Hepatocyte (in vitro differentiated cells): ENCODE results near the gene AKAP6. TPM values are rescaled to one million over a fixed set of nuclear protein-coding genes. Genes with fewer than 3 reads are reported as not detected.

Source experiments
- DNase-seq: peaks from one replicate; pipeline ENCODE4 v3.0.0-alpha.2; 2016; ENCODE audit warnings: low spot score
- H2AFZ ChIP-seq: fragments of 200-600 bp; sonication (generic); 2 replicates; pipeline ENCODE4 v1.6.0; 2016; ENCODE audit warnings: antibody characterized with exemption, mild to moderate bottlenecking
- H3K27ac ChIP-seq: fragments of 200-600 bp; sonication (generic); 2 replicates; pipeline ENCODE4 v1.5.1; 2016; ENCODE audit warnings: mild to moderate bottlenecking
- H3K27me3 ChIP-seq: fragments of 200-600 bp; sonication (generic); 2 replicates; pipeline ENCODE4 v1.6.1; 2016
- H3K36me3 ChIP-seq: fragments of 200-600 bp; sonication (generic); replicated peaks from 2 replicates; pipeline ENCODE4 v1.5.1; 2016; ENCODE audit warnings: low read depth; ENCODE audit not compliant: insufficient read depth
- H3K4me1 ChIP-seq: fragments of 200-600 bp; sonication (generic); 2 replicates; pipeline ENCODE4 v1.5.1; 2016; ENCODE audit warnings: mild to moderate bottlenecking, moderate library complexity; ENCODE audit not compliant: insufficient read depth
- H3K4me2 ChIP-seq: fragments of 200-600 bp; sonication (generic); 2 replicates; pipeline ENCODE4 v1.6.0; 2016
- H3K4me3 ChIP-seq: fragments of 200-600 bp; sonication (generic); 2 replicates; pipeline ENCODE4 v1.5.1; 2016; ENCODE audit warnings: mild to moderate bottlenecking
- H3K79me2 ChIP-seq: fragments of 200-600 bp; sonication (generic); 2 replicates; pipeline ENCODE4 v1.6.0; 2017; ENCODE audit warnings: mild to moderate bottlenecking
- H3K9me2 ChIP-seq: fragments of 200-600 bp; sonication (generic); replicated peaks from 2 replicates; pipeline ENCODE4 v1.6.0; 2017; ENCODE audit warnings: mild to moderate bottlenecking; ENCODE audit not compliant: insufficient read depth
- H3K9me3 ChIP-seq: fragments of 200-600 bp; sonication (generic); 2 replicates; pipeline ENCODE4 v1.5.1; 2016; ENCODE audit warnings: low read depth, mild to moderate bottlenecking
- H4K20me1 ChIP-seq: fragments of 200-600 bp; sonication (generic); 2 replicates; pipeline ENCODE4 v1.6.0; 2016; ENCODE audit warnings: mild to moderate bottlenecking; ENCODE audit not compliant: insufficient read depth, poor library complexity, severe bottlenecking
- EZH2 ChIP-seq: fragments of 200-600 bp; sonication (generic); IDR thresholded peaks from 2 replicates; pipeline ENCODE4 v1.6.1; 2016; ENCODE audit warnings: antibody characterized with exemption, mild to moderate bottlenecking, borderline replicate concordance
- EZH2phosphoT487 ChIP-seq: fragments of 200-600 bp; sonication (generic); IDR thresholded peaks from one replicate; pipeline ENCODE4 v1.6.1; 2018; ENCODE audit warnings: antibody characterized with exemption, mild to moderate bottlenecking, low read depth, moderate library complexity; ENCODE audit not compliant: unreplicated experiment, severe bottlenecking
- WGBS: methylation state at CpG from one replicate; pipeline ENCODE4 v1.1.6; 2016; ENCODE audit warnings: low lambda C conversion rate; ENCODE audit errors: missing lambda C conversion rate; 5-methylcytosine and 5-hydroxymethylcytosine counted together
- polyA plus RNA-seq: library from polyadenylated mRNA; unstranded; fragments of >200 nt; fragmentation: Nextera tagmentation; extraction: Ambion mirVana; gene quantifications from 2 replicates; pipeline ENCODE4 v1.2.1, GENCODE V29; 2016
- total RNA-seq: library from RNA; depleted of rRNA; stranded (reverse); fragments of >200 nt; gene quantifications from 2 replicates; pipeline ENCODE4 v1.2.3, GENCODE V29; 2014
- TF ChIP-seq, protein P1 (sequence below): fragments of 200-600 bp; sonication (generic); IDR thresholded peaks from 2 replicates; pipeline ENCODE4 v1.5.1; 2016; ENCODE audit warnings: antibody characterized with exemption, mild to moderate bottlenecking; ENCODE audit not compliant: poor library complexity

AKAP6 gene
- total and polyA plus RNA-seq, 2 experiments from 2014 or later: 1.1 to 2.1 TPM

DNA sequence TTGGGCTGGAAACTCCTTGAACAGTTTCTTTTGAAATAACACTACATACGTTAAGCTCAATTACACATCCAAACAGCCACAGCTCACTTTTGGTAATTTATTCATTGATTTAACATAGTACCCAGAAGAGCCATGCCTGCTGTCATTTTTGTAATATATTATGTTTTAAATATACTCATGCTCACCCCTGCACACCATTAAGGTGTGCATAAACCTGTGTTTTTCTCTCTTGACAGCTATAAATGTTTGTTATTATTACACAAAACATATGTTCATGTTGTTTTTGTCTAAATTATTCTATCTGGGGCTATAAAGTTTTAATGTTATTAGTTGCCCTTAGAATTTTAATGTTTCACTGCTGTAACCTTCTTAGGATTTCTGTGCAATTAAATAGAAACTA is 296.1 kb downstream of the AKAP6 start:
- Histone ChIP-seq H3K4me2 (no peak overlapping the region), H4K20me1 (no peaks in the 10 kb centered on the region), H3K9me2 (no peaks in the 10 kb centered on the region), H3K36me3 (no peaks in the 10 kb centered on the region), H3K27me3 (no peaks in the 10 kb centered on the region), H3K79me2 (no peaks in the 10 kb centered on the region), H2AFZ (no peak overlapping the region), H3K9me3 (no peaks in the 10 kb centered on the region), H3K27ac (no peak overlapping the region), H3K4me3 (no peak overlapping the region), H3K4me1 (no peaks in the 10 kb centered on the region)
- 79% methylated on average over 1 of the region's 1 CpG for WGBS
- TF ChIP-seq EZH2 (no peak), EZH2phosphoT487 (no peak)
- TF ChIP-seq, protein P1, sequence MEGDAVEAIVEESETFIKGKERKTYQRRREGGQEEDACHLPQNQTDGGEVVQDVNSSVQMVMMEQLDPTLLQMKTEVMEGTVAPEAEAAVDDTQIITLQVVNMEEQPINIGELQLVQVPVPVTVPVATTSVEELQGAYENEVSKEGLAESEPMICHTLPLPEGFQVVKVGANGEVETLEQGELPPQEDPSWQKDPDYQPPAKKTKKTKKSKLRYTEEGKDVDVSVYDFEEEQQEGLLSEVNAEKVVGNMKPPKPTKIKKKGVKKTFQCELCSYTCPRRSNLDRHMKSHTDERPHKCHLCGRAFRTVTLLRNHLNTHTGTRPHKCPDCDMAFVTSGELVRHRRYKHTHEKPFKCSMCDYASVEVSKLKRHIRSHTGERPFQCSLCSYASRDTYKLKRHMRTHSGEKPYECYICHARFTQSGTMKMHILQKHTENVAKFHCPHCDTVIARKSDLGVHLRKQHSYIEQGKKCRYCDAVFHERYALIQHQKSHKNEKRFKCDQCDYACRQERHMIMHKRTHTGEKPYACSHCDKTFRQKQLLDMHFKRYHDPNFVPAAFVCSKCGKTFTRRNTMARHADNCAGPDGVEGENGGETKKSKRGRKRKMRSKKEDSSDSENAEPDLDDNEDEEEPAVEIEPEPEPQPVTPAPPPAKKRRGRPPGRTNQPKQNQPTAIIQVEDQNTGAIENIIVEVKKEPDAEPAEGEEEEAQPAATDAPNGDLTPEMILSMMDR: no peak
- no peak for DNase-seq

GRCh38 chr14:32627545-32628298 is 298.6 kb downstream of the AKAP6 start:
- no peaks in the 10 kb centered on the region for H3K79me2 ChIP-seq
- H4K20me1 ChIP-seq: no peaks in the 10 kb centered on the region
- no peak overlapping the region for H2AFZ ChIP-seq
- no peaks in the 10 kb centered on the region for H3K4me1 ChIP-seq
- no peak overlapping the region for H3K27ac ChIP-seq
- H3K4me3 ChIP-seq: no peak overlapping the region
- H3K9me3 ChIP-seq: no peaks in the 10 kb centered on the region
- no peaks in the 10 kb centered on the region for H3K27me3 ChIP-seq
- peak; percentile 4 for DNase-seq
- H3K9me2 ChIP-seq: no peaks in the 10 kb centered on the region
- H3K36me3 ChIP-seq: no peaks in the 10 kb centered on the region
- WGBS: 80% methylated on average over 4 of the region's 4 CpGs
- TF ChIP-seq EZH2phosphoT487: no peak
- TF ChIP-seq, protein P1: no peak
- TF ChIP-seq EZH2: no peak
- no peak overlapping the region for H3K4me2 ChIP-seq

GRCh38 chr14:32629236-32629635 is 300.1 kb downstream of the AKAP6 start:
- Histone ChIP-seq H4K20me1 (no peaks in the 10 kb centered on the region), H3K27me3 (no peaks in the 10 kb centered on the region), H3K27ac (no peak overlapping the region), H3K4me3 (no peak overlapping the region), H3K9me2 (no peaks in the 10 kb centered on the region), H3K36me3 (no peaks in the 10 kb centered on the region), H3K4me2 (no peak overlapping the region), H3K9me3 (no peaks in the 10 kb centered on the region), H3K79me2 (no peaks in the 10 kb centered on the region), H2AFZ (no peak overlapping the region), H3K4me1 (no peaks in the 10 kb centered on the region)
- TF ChIP-seq, protein P1: no peak
- TF ChIP-seq EZH2phosphoT487 (no peak), EZH2 (no peak)
- 92% methylated on average over 3 of the region's 3 CpGs for WGBS
- no peak for DNase-seq
